OCI-LY7 (cell line): Measurements from ENCODE around the gene SLC6A19.

ENCODE experiments used
- EZH2phosphoT487 ChIP-seq: fragments of 200-600 bp; sonication (generic); IDR thresholded peaks from 2 replicates; pipeline ENCODE4 v1.6.1; 2018; ENCODE audit warnings: low read depth, borderline replicate concordance, mild to moderate bottlenecking, mixed run types, antibody characterized with exemption, low read length, moderate library complexity, mixed read lengths
- TF ChIP-seq, protein P1 (sequence below): fragments of 200-600 bp; sonication (generic); conservative IDR thresholded peaks from 2 replicates; pipeline ENCODE4 v1.5.1; 2014; ENCODE audit warnings: mild to moderate bottlenecking, antibody characterized with exemption, low read length, moderate library complexity, mixed read lengths

DNA sequence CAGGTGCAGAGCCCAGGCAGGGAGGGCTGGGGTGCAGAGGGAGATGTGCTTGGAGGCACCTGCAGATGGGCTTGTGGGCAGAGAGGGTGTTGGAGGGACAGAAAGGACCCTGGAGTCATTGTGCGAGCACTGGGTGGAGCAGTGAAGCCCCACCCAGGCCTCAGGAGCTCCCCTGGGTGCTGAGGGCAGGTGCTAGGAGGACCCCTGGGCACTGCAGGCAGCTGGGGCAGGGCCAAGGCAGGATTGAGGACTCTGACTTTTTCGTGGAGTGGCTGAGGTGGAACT lies 13.5 kb downstream of the SLC6A19 start:
- TF ChIP-seq, protein P1, sequence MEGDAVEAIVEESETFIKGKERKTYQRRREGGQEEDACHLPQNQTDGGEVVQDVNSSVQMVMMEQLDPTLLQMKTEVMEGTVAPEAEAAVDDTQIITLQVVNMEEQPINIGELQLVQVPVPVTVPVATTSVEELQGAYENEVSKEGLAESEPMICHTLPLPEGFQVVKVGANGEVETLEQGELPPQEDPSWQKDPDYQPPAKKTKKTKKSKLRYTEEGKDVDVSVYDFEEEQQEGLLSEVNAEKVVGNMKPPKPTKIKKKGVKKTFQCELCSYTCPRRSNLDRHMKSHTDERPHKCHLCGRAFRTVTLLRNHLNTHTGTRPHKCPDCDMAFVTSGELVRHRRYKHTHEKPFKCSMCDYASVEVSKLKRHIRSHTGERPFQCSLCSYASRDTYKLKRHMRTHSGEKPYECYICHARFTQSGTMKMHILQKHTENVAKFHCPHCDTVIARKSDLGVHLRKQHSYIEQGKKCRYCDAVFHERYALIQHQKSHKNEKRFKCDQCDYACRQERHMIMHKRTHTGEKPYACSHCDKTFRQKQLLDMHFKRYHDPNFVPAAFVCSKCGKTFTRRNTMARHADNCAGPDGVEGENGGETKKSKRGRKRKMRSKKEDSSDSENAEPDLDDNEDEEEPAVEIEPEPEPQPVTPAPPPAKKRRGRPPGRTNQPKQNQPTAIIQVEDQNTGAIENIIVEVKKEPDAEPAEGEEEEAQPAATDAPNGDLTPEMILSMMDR, result no peak
- TF ChIP-seq EZH2phosphoT487, result no peak
